GM20000 (cell line): Measurements from ENCODE around the gene EHD4.

ENCODE experiments used
- DNase-seq: peaks from one replicate; pipeline ENCODE4 v3.0.0; 2012; ENCODE audit warnings: low spot score
- CTCF ChIP-seq: IDR thresholded peaks from 2 replicates; pipeline ENCODE4 v1.5.1; 2012; ENCODE audit warnings: mild to moderate bottlenecking, control low read depth; ENCODE audit errors: extremely low read depth, missing control alignments

Gene EHD4

GRCh38 chr15:41989573-41990242, 17.4 kb upstream of the EHD4 start:
- peak; percentile 86 for DNase-seq
- TF ChIP-seq CTCF, result peak; percentile 98

GRCh38 chr15:41988896-41989572, 16.7 kb upstream of the EHD4 start:
- no peak for TF ChIP-seq CTCF
- DNase-seq, result no peak

- TF ChIP-seq CTCF, result no peak
- DNase-seq, result no peak
Observed at GRCh38 chr15:41987925-41988275, 15.5 kb upstream of the EHD4 start.

GRCh38 chr15:41987246-41987924, 15.0 kb upstream of the EHD4 start:
- DNase-seq, result no peak
- no peak for TF ChIP-seq CTCF

- TF ChIP-seq CTCF, result no peak
- no peak for DNase-seq
Observed at GRCh38 chr15:41985236-41986160, 13.1 kb upstream of the EHD4 start.

- TF ChIP-seq CTCF, result no peak
- no peak for DNase-seq
Observed at GRCh38 chr15:41984622-41985021, 12.3 kb upstream of the EHD4 start.
